GM10847 (cell line): ENCODE results near the gene SRXN1.

Experiments
- POLR2A ChIP-seq: IDR thresholded peaks from 2 replicates; pipeline ENCODE4 v1.6.1; 2011; ENCODE audit not compliant: insufficient read length; ENCODE audit errors: extremely low read depth

SRXN1 gene

GRCh38 chr20:653110-653589 is at the start of gene SRXN1:
SRXN1 (minus strand) TSS chr20:653200; CDS start chr20:653185, 15 bp downstream.
- TF ChIP-seq POLR2A = peak; percentile 51

- TF ChIP-seq POLR2A = no peak
Measured at GRCh38 chr20:701401-702129, 48.6 kb upstream of the SRXN1 start.

- no peak for TF ChIP-seq POLR2A
Measured at GRCh38 chr20:699811-700338, 46.9 kb upstream of the SRXN1 start.

GRCh38 chr20:699342-699741 is 46.3 kb upstream of the SRXN1 start:
- no peak for TF ChIP-seq POLR2A

- TF ChIP-seq POLR2A = no peak
Measured at GRCh38 chr20:698276-698675, 45.3 kb upstream of the SRXN1 start.

- no peak for TF ChIP-seq POLR2A
Measured at GRCh38 chr20:697826-698225, 44.8 kb upstream of the SRXN1 start.

- TF ChIP-seq POLR2A = no peak
Measured at GRCh38 chr20:695165-695866, 42.3 kb upstream of the SRXN1 start.

GRCh38 chr20:694496-694895 is 41.5 kb upstream of the SRXN1 start:
- TF ChIP-seq POLR2A = no peak

GRCh38 chr20:692044-692443 is 39.0 kb upstream of the SRXN1 start:
- TF ChIP-seq POLR2A = no peak

GRCh38 chr20:689947-690346 is 36.9 kb upstream of the SRXN1 start:
- no peak for TF ChIP-seq POLR2A

- no peak for TF ChIP-seq POLR2A
Measured at GRCh38 chr20:689348-689747, 36.3 kb upstream of the SRXN1 start.

GRCh38 chr20:688809-689212 is 35.8 kb upstream of the SRXN1 start:
- no peak for TF ChIP-seq POLR2A

GRCh38 chr20:687468-688203 is 34.6 kb upstream of the SRXN1 start:
- no peak for TF ChIP-seq POLR2A

GRCh38 chr20:684676-685319 is 31.8 kb upstream of the SRXN1 start:
- TF ChIP-seq POLR2A = no peak

GRCh38 chr20:682123-682522 is 29.1 kb upstream of the SRXN1 start:
- no peak for TF ChIP-seq POLR2A
